Upper lobe of right lung (tissue), 1 donor: ENCODE measurements around the gene RHOT2. TPM values are rescaled to one million over a fixed set of nuclear protein-coding genes. Genes with fewer than 3 reads are reported as not detected.

Experiments
- ATAC-seq: fragments of 200-7000 bp; cut with Tn5 transposase; one replicate; pipeline ENCODE4 v1.9.1; 2020; ENCODE audit warnings: mild to moderate bottlenecking, moderate library complexity
- DNase-seq: peaks from one replicate; pipeline ENCODE4 v3.0.0-alpha.2; 2020
- H3K27ac ChIP-seq: fragments of 200-600 bp; one replicate; pipeline ENCODE4 v1.8.0; 2022
- H3K27me3 ChIP-seq: fragments of 200-600 bp; one replicate; pipeline ENCODE4 v1.8.0; 2022; ENCODE audit warnings: mild to moderate bottlenecking
- H3K36me3 ChIP-seq: fragments of 200-600 bp; one replicate; pipeline ENCODE4 v1.8.0; 2022
- H3K4me1 ChIP-seq: fragments of 200-600 bp; one replicate; pipeline ENCODE4 v1.8.0; 2022
- H3K4me3 ChIP-seq: fragments of 200-600 bp; one replicate; pipeline ENCODE4 v1.8.0; 2022; ENCODE audit warnings: mild to moderate bottlenecking
- H3K9me3 ChIP-seq: fragments of 200-600 bp; one replicate; pipeline ENCODE4 v1.8.0; 2022
- intact Hi-C: fragments of 100-400 bp; cut with DNase I; formaldehyde crosslinking; loops from one replicate; pipeline ENCODE4 v1.11.0; 2022
- total RNA-seq: library from RNA; stranded (reverse); fragmentation: NEBNext Ultra II Directional; extraction: Animal tissue kit (Norgen Biotek cat#: 25700); gene quantifications from one replicate; pipeline ENCODE4 v1.2.1, GENCODE V29; 2021
- TF ChIP-seq, protein P1 (sequence below): fragments of 200-600 bp; IDR thresholded peaks from one replicate; pipeline ENCODE4 v1.8.0; 2022; ENCODE audit warnings: antibody characterized with exemption
- donor health status: DM: no; HTN: yes; CAD: no; lungs with severe emphysema.

The RHOT2 gene
- total RNA-seq, 1 donor from 2014 or later: 92.5 TPM

DNA sequence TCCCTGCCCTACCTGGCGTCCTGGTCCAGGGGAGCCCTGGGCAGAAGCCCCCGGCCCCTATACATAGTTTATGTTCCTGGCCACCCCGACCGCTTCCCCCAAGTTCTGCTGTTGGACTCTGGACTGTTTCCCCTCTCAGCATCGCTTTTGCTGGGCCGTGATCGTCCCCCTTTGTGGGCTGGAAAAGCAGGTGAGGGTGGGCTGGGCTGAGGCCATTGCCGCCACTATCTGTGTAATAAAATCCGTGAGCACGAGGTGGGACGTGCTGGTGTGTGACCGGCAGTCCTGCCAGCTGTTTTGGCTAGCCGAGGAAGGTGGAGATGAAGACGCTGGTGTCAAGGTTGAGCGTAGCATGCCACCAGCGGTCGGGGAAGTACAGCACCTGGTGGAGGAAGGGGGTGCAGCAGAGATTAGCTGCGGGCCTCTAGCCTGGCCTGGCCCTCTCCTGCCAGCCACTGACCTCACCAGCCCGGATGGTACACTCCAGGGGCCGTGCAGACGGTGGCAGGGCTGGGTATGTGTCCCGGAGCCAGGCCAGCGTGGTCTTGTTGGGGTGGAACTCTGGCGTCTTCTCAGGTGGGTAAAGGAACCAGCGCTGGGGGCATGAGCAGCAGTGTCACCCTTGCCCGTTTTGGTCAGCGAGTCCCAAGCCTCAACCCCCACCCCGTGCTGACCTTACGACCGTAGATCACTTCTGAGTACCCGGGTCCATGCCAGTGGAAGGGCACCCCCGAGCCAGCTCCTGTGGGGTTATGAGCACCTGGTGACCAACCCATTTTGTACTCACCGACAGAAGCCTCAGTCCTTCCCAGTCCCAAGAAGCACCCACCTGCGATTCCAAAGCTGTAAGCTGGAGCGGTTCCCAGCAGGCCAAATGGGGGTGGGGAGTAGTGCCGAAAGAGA is 14.8 kb downstream of the RHOT2 start:
- H3K27me3 ChIP-seq: no peaks in the 10 kb centered on the region
- no peaks in the 10 kb centered on the region for H3K9me3 ChIP-seq
- H3K4me1 ChIP-seq: peaks cover 37% of the 10 kb centered on the region
- TF ChIP-seq, protein P1, sequence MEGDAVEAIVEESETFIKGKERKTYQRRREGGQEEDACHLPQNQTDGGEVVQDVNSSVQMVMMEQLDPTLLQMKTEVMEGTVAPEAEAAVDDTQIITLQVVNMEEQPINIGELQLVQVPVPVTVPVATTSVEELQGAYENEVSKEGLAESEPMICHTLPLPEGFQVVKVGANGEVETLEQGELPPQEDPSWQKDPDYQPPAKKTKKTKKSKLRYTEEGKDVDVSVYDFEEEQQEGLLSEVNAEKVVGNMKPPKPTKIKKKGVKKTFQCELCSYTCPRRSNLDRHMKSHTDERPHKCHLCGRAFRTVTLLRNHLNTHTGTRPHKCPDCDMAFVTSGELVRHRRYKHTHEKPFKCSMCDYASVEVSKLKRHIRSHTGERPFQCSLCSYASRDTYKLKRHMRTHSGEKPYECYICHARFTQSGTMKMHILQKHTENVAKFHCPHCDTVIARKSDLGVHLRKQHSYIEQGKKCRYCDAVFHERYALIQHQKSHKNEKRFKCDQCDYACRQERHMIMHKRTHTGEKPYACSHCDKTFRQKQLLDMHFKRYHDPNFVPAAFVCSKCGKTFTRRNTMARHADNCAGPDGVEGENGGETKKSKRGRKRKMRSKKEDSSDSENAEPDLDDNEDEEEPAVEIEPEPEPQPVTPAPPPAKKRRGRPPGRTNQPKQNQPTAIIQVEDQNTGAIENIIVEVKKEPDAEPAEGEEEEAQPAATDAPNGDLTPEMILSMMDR: no peak
- no peak overlapping the region for H3K27ac ChIP-seq
- H3K4me3 ChIP-seq: peak overlapping the region; percentile 75
- ATAC-seq (no peak), DNase-seq (no peak)
- intact Hi-C loops: no loop called here
- peaks cover 17% of the 10 kb centered on the region for H3K36me3 ChIP-seq

- DNase-seq: no peak
- Histone ChIP-seq H3K4me3 (peak overlapping the region; percentile 75), H3K36me3 (peaks cover 17% of the 10 kb centered on the region), H3K27me3 (no peaks in the 10 kb centered on the region), H3K4me1 (peaks cover 38% of the 10 kb centered on the region), H3K9me3 (no peaks in the 10 kb centered on the region), H3K27ac (peak overlapping the region; percentile 86)
- intact Hi-C loops: no loop called here
- TF ChIP-seq, protein P1: no peak
- ATAC-seq: no peak
These were observed 15.6 kb downstream of the RHOT2 start for GRCh38 chr16:683396-684070.

GRCh38 chr16:684071-684794 is 16.3 kb downstream of the RHOT2 start, which contains the start of gene JMJD8:
TSS of gene JMJD8 (minus strand) at chr16:684334. CDS start at chr16:684319, 15 bp downstream.
- peak within 1 kb of the TSS; percentile 75 for H3K4me3 ChIP-seq
- DNase-seq (peak; percentile 99), ATAC-seq (peak; percentile 76)
- no peaks in the 10 kb centered on the region for H3K27me3 ChIP-seq
- TF ChIP-seq, protein P1: no peak
- peak within 1 kb of the TSS; percentile 86 for H3K27ac ChIP-seq
- intact Hi-C loops: no loop called here
- no peaks in the 10 kb centered on the region for H3K9me3 ChIP-seq
- H3K36me3 ChIP-seq: peaks cover 17% of the 10 kb centered on the region
- peaks cover 45% of the 10 kb centered on the region for H3K4me1 ChIP-seq

GRCh38 chr16:684961-685696 is 17.2 kb downstream of the RHOT2 start:
- Histone ChIP-seq H3K9me3 (no peaks in the 10 kb centered on the region), H3K4me3 (peak overlapping the region; percentile 75), H3K4me1 (peaks cover 50% of the 10 kb centered on the region), H3K27me3 (no peaks in the 10 kb centered on the region), H3K27ac (peak overlapping the region; percentile 86), H3K36me3 (peaks cover 17% of the 10 kb centered on the region)
- intact Hi-C loops: no loop called here
- no peak for ATAC-seq
- TF ChIP-seq, protein P1: no peak
- DNase-seq: no peak

GRCh38 chr16:685967-686366 is 18.0 kb downstream of the RHOT2 start:
- Histone ChIP-seq H3K9me3 (no peaks in the 10 kb centered on the region), H3K4me3 (no peak overlapping the region), H3K27ac (no peak overlapping the region), H3K27me3 (no peaks in the 10 kb centered on the region), H3K36me3 (peaks cover 17% of the 10 kb centered on the region), H3K4me1 (peaks cover 53% of the 10 kb centered on the region)
- ATAC-seq (peak; percentile 1), DNase-seq (no peak)
- intact Hi-C loops: no loop called here
- TF ChIP-seq, protein P1: peak; percentile 41
